GM13976 (cell line): ENCODE measurements around the gene CASKIN2.

Source experiments
- DNase-seq: peaks from one replicate; pipeline ENCODE4 v3.0.0; 2012; ENCODE audit warnings: low spot score
- in situ Hi-C: fragments of 300-500 bp; cut with MboI; formaldehyde crosslinking; loops from one replicate; pipeline ENCODE4 v1.12.0; 2022; ENCODE audit warnings: low sequenced_read_pairs, mixed read lengths, inconsistent platforms; ENCODE audit not compliant: unreplicated experiment
- TF ChIP-seq, protein P1 (sequence below): IDR thresholded peaks from 2 replicates; pipeline ENCODE4 v1.5.1; 2012; ENCODE audit warnings: borderline replicate concordance, mild to moderate bottlenecking; ENCODE audit not compliant: insufficient read depth; ENCODE audit errors: extremely low read depth, missing control alignments, control extremely low read depth

CASKIN2 gene

GRCh38 chr17:75546181-75546580 is 30.8 kb upstream of the CASKIN2 start:
- TF ChIP-seq, protein P1, sequence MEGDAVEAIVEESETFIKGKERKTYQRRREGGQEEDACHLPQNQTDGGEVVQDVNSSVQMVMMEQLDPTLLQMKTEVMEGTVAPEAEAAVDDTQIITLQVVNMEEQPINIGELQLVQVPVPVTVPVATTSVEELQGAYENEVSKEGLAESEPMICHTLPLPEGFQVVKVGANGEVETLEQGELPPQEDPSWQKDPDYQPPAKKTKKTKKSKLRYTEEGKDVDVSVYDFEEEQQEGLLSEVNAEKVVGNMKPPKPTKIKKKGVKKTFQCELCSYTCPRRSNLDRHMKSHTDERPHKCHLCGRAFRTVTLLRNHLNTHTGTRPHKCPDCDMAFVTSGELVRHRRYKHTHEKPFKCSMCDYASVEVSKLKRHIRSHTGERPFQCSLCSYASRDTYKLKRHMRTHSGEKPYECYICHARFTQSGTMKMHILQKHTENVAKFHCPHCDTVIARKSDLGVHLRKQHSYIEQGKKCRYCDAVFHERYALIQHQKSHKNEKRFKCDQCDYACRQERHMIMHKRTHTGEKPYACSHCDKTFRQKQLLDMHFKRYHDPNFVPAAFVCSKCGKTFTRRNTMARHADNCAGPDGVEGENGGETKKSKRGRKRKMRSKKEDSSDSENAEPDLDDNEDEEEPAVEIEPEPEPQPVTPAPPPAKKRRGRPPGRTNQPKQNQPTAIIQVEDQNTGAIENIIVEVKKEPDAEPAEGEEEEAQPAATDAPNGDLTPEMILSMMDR = no peak
- DNase-seq = no peak
- in situ Hi-C loops = no loop called here

DNA sequence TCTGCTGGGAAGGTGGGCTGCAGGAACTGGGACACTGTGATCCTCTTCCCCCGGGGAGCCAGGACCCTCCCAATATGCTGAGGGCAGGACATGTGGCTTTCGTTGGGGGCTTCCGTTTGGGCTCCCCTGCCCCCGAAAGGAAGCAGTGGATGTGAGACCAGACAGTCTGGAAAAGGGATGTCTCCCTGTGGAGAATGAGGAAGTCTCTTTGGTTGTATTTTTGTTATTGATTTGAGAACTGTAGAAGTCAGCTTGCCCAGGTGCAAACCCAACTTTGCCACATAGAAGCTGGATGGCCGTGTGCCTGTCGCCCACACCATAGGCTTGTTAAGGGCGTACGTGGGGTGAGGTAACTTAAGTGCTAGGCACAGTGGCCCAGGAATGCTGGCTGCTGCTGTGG is 28.9 kb upstream of the CASKIN2 start:
- TF ChIP-seq, protein P1 = no peak
- no peak for DNase-seq
- in situ Hi-C loops = no loop called here

- DNase-seq = no peak
- TF ChIP-seq, protein P1 = no peak
- in situ Hi-C loops = no loop called here
Measured at GRCh38 chr17:75542728-75543336, 27.5 kb upstream of the CASKIN2 start.

DNA sequence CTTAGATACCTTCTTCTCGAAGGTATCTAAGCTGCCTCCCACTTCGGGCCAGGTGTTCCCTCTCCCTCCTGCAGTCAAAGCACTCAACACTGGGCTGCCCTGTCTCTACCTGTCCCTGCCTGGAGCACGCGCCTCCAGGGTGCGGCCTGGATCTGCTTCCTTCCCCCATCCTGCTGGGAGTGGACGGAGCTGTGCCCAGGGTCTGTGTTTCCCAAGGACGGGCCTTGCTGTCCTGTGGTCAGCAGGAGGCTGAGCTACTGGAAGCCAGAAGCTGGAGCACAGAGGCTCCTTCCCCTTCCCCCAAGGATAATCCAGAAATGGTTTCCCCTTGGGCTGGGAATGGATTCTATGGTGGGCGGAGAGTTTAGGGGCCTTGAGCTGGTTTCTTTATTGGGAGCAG is 26.9 kb upstream of the CASKIN2 start:
- TF ChIP-seq, protein P1 = no peak
- in situ Hi-C loops = no loop called here
- no peak for DNase-seq

GRCh38 chr17:75540923-75541503 is 25.7 kb upstream of the CASKIN2 start:
- no peak for DNase-seq
- TF ChIP-seq, protein P1 = no peak
- in situ Hi-C loops = no loop called here

DNA sequence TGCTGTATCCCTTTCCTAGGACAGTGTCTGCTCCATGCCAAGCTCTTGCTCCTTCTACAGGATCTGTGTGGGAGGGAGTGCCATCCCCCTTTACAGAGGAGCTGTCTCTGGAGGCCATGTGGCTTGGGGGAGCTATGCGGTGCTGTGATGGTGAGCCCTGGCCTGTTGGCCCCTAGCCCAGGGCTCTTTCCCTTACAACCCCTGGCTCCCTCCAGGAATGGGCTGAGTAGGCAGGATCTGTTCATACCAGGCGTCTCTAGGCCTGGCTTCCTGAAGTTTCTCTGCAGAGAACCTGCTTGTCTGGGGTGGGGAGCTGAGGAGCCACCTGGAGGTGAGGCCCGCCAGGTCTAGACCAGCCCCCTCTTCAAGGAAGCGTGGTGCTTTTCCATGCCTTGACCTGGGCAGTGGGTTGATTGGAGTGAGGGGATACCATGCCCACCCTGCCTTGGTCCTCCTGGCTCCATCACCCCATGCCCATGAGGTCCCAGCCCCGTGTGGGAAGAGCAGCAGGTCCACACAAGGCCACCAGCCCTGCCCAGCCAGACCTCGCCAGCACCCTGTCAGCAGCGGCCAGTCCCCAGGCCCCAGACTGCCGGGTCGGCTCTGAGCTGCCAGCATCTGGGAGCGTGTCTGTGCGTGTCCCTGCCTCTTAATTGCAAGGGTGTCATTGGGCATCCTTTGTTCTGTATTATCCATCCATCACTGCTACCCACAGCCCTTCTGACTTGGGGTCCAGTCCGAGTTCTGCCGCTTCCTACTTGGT is 24.8 kb upstream of the CASKIN2 start:
- in situ Hi-C loops = no loop called here
- DNase-seq = no peak
- TF ChIP-seq, protein P1 = no peak
